Stomach smooth muscle (tissue), 2 donors: ENCODE measurements around the gene URI1.

Experiments
- H3K27ac ChIP-seq: one replicate; pipeline ENCODE4 v1.7.0; 2013; ENCODE audit warnings: mild to moderate bottlenecking, low read length, inconsistent platforms
- H3K27me3 ChIP-seq, 2 donors: one replicate each; pipeline ENCODE4 v1.7.0; 2013; ENCODE audit warnings: low read length in 2 of 2; ENCODE audit not compliant: insufficient read depth in 2 of 2, control insufficient read depth in 1 of 2
- H3K36me3 ChIP-seq, 2 donors: one replicate each; pipeline ENCODE4 v1.7.0; 2013; ENCODE audit warnings: low read length in 2 of 2; ENCODE audit not compliant: control insufficient read depth in 2 of 2, insufficient read depth in 2 of 2
- H3K4me1 ChIP-seq: one replicate; pipeline ENCODE4 v1.7.0; 2013; ENCODE audit warnings: low read length; ENCODE audit not compliant: control insufficient read depth, insufficient read depth
- H3K4me3 ChIP-seq, 2 donors: one replicate each; pipeline ENCODE4 v1.7.0; 2013; ENCODE audit warnings: low read length in 2 of 2
- H3K9ac ChIP-seq, 2 donors: one replicate each; pipeline ENCODE4 v1.7.0; 2013; ENCODE audit warnings: low read length in 2 of 2, mild to moderate bottlenecking in 1 of 2
- H3K9me3 ChIP-seq, 2 donors: one replicate each; pipeline ENCODE4 v1.7.0; 2013; ENCODE audit warnings: low read length in 2 of 2; ENCODE audit not compliant: control insufficient read depth in 2 of 2
- donor health status: healthy.
- donor health status: Pancreatic carcinoma.

Gene URI1

DNA sequence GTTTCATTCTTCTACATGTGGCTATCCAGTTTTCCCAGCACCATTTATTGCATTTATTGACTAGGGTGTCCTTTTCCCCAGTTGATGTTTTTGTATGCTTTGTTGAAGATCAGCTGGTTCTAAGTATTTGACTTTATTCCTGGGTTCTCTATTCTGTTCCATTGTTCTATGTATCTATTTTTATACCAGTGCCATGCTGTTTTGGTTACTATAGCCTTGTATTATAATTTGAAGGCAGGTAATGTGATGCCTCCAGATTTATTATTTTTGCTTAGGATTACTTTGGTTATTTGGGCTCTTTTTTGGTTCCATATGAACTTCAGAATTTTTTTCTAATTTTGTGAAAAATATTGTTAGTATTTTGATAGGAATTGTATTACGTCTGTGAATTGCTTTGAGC lies 80.6 kb downstream of the URI1 start:
- Histone ChIP-seq H3K36me3 (no peaks in the 10 kb centered on the region), H3K4me1 (no peaks in the 10 kb centered on the region), H3K9me3 (no peaks in the 10 kb centered on the region), H3K27ac (no peak overlapping the region), H3K4me3 (no peak overlapping the region), H3K9ac (no peak overlapping the region), H3K27me3 (no peaks in the 10 kb centered on the region)

DNA sequence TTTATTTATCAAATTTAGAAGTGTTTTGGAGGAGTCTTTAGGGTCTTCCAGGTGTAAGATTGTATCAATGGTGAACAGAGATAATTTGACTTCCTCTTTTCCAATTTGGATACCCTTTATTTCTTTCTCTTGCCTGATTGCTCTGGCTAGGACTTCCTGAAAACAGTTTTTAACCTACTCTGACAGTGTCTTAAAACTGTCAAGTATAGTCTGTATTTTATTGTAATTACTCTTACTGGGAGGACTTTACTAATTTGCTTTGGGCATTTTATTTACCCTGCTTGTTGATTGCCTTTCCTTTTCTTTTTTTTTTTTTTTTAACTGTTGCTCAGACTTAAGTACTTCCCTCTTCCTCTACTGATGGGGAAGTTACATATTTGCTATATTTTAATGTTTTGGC lies 81.3 kb downstream of the URI1 start:
- Histone ChIP-seq H3K27me3 (no peaks in the 10 kb centered on the region), H3K27ac (no peak overlapping the region), H3K36me3 (no peaks in the 10 kb centered on the region), H3K4me3 (no peak overlapping the region), H3K4me1 (no peaks in the 10 kb centered on the region), H3K9ac (no peak overlapping the region), H3K9me3 (no peaks in the 10 kb centered on the region)

DNA sequence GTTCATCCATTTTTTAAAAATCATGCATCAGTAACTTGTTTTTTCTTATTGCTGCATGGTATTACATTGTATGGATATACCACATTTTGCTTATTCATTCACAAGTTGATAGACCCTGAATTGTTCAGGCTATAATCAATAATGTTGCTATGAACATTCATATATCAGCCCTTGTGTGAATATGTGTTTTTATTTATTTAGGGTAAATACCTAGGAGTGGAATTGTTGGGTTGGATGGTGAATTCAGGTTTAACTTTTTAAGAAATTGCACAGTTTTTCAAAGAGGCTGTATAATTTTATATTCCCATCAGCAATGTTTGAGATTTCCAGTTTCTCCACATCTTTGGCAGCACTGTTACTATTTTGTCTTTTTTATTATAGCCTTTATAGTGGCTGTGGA lies 82.1 kb downstream of the URI1 start:
- Histone ChIP-seq H3K4me3 (no peak overlapping the region), H3K9ac (no peak overlapping the region), H3K4me1 (no peaks in the 10 kb centered on the region), H3K27ac (no peak overlapping the region), H3K9me3 (no peaks in the 10 kb centered on the region), H3K27me3 (no peaks in the 10 kb centered on the region), H3K36me3 (no peaks in the 10 kb centered on the region)

DNA sequence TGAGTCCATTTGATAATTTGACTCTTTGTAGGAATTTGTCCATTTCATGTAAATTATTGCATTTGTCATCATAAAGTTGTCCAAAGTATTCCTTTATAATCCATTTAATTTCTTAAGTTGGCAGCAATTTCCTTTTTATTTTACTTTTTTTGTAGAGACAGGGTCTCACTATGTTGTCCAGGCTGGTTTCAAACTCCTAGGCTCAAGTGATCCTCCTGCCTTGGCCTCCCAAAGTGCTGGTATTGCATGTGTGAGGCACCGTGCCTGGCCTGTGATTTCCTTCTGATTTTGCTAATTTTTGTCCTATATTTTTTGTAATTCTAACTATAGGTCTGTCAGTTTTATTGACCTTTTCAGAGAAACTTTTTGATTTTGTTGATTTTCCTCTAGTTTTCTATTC lies 84.9 kb downstream of the URI1 start:
- Histone ChIP-seq H3K36me3 (peaks cover 0 to 9% of the 10 kb centered on the region in 2 donors), H3K4me1 (no peaks in the 10 kb centered on the region), H3K9me3 (no peaks in the 10 kb centered on the region), H3K9ac (no peak overlapping the region), H3K27me3 (no peaks in the 10 kb centered on the region), H3K4me3 (no peak overlapping the region), H3K27ac (no peak overlapping the region)

DNA sequence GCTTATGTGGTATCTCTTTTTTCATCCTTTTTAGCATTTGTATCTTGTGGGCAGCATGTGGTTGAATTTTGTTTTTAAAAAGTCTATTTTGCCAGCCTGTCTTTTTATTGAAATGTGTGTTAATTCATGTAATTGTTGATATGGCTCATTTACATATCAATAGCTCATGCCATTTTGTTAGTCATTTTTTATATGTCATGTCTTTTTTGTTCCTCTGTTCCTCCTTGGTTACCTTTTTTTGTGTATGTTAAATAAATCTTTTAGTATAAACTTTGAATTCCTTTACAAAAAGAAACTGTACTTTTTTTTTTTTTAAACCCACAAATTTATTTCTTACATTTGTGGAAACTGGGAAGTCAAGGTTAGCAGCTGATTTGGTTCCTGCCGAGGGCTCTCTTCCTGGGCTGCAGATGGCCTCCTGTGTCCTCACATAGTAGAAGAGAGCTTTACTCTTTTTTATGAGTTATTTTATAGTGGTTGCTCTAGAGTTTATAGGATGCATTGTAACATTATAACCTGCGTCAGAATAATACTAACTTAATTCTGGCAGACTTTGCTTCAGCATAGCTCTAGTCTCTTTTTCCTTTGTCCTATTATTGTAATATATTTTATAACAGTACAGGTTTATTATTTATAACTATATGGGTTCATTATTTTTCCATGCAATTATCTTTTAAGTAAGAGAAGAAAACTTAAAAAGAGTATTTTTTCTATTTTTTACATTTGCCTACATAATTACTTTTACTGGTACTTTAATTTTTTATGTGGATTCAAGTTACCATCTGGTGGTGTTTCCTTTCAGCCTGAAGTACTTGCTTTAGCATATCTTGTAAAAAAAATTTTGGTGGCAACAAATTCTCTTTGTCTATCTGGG lies 86.3 kb downstream of the URI1 start:
- Histone ChIP-seq H3K9me3 (no peaks in the 10 kb centered on the region), H3K27ac (no peak overlapping the region), H3K36me3 (peaks cover 0 to 9% of the 10 kb centered on the region in 2 donors), H3K4me3 (no peak overlapping the region), H3K9ac (no peak overlapping the region), H3K4me1 (no peaks in the 10 kb centered on the region), H3K27me3 (no peaks in the 10 kb centered on the region)

DNA sequence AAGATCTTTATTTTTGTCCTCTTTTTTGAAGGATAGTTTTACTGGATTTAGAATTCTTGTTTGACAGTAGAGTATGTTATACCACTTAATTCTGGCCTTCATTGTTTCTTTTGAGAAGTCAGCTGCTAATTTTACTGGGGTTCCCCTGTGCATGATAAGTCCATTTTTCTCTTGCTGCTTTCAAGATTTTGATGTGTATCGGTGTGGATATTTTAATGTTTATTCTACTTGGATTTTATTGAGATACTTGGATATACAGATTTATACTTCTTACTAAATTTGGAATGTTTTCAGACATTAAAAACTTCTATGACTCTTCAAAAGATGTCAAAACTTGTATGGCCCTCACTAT lies 86.9 kb downstream of the URI1 start:
- no peak overlapping the region for H3K27ac ChIP-seq
- H3K27me3 ChIP-seq, result no peaks in the 10 kb centered on the region
- no peaks in the 10 kb centered on the region for H3K4me1 ChIP-seq
- no peak overlapping the region for H3K9ac ChIP-seq
- no peaks in the 10 kb centered on the region for H3K9me3 ChIP-seq
- H3K36me3 ChIP-seq, result peaks cover 0 to 9% of the 10 kb centered on the region in 2 donors
- H3K4me3 ChIP-seq, result no peak overlapping the region

DNA sequence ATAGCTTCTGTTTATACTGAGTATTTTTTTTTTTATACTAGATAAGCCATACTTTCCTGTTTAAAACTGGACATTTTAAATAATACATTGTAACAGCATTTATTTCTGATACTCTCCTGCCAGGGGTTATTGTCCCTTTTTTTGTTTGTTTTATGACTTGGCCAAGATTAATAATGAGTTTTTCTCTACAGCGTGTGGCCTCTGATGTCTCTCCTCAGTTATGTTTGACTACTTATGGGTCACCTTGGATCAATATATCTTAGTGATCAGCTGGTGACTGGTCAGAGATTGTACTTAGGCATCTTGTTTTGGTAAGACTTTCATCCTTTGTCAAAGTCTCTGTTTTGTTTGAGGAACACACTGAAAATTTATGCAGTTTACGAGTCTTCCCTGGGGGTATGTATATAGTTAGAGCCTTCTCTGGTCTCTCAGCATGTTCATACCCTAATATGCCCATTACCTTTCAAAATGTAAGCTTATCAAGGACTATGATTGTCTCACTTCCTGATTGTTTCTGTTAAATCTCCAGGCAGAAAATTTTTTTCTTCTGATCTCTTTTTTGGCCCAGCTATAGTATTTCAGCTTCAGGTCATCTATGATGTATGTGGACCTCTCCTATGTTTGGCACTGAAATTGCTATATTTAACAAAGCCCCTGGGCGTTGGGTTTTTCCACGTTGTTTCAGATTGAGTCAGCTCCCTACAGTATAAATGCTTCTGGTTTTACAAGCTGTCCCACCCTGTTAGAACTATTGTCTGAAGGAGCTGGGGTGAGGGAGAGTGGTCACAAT lies 87.9 kb downstream of the URI1 start:
- no peaks in the 10 kb centered on the region for H3K4me1 ChIP-seq
- no peak overlapping the region for H3K4me3 ChIP-seq
- H3K36me3 ChIP-seq, result peaks cover 0 to 11% of the 10 kb centered on the region in 2 donors
- H3K9ac ChIP-seq, result no peak overlapping the region
- no peak overlapping the region for H3K27ac ChIP-seq
- H3K9me3 ChIP-seq, result no peaks in the 10 kb centered on the region
- no peaks in the 10 kb centered on the region for H3K27me3 ChIP-seq

DNA sequence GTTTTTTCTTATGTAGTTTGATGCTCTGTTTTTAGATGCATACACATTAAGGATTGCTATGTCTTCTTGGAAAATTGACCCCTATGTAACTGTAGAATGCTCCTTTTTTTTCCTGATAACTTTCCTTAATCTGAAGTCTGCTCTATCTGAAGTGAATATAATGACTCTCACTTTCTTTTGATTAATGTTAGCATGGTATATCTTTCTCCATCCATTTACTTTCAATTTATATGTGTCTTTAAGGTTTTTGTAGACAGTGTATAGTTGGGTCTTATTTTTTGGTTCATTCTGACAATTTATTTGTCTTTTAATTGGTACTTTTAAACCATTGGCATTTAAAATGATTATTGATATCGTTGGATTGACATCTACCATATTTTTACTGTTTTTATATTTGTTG lies 92.3 kb downstream of the URI1 start:
- Histone ChIP-seq H3K27ac (no peak overlapping the region), H3K36me3 (peaks cover 3 to 13% of the 10 kb centered on the region in 2 donors), H3K9me3 (peaks cover 0 to 2% of the 10 kb centered on the region in 2 donors), H3K4me1 (no peaks in the 10 kb centered on the region), H3K4me3 (no peak overlapping the region), H3K9ac (no peak overlapping the region), H3K27me3 (no peaks in the 10 kb centered on the region)

DNA sequence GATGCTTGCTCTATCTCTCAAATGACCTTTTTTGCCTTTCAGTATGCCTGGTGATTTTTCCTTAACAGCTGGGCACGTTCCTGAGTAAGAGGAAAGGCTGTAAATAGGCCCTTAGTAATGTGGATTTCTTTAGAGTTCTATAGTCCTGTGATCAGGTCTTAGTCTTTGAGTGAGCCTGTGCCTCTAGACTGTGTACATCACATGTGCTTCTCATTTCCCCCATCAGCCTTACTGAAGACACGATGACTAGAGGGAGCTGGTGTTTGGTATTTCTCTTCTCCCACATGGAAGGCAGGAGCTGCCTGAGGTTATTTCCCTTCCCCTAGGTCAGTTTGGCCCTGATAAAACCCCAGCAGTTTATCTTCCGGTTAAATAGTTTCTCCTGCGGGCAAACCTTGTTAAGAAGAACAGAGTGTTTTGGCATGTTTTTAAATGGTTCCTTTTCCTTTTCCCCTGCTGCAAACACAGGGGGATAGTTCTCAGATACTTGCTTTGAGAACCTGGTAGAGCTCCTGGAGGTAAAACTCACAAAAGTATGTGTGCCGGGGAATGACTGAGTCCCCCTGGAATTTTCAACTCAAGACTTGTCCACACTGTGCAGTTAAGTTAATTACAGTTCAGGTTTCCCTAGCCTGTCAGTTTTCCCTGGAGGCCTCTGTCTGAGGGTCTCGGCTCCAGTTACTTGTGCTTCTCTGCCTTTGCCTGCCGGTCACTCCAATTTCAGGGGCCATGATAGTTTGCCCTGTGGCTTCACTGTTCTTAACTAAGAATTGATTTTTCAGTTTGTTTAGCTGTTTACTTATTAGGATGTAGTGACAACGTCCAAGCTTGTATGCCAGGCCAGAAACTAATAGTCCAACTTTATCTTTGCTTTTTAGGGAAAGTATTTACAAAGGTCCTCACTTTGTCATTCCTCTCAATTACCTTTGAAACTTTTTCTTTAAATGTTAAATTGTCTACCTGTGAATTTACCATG lies 94.4 kb downstream of the URI1 start:
- no peak overlapping the region for H3K27ac ChIP-seq
- H3K27me3 ChIP-seq, result no peaks in the 10 kb centered on the region
- peaks cover 0 to 2% of the 10 kb centered on the region in 2 donors for H3K9me3 ChIP-seq
- no peak overlapping the region for H3K9ac ChIP-seq
- peaks cover 3% of the 10 kb centered on the region in 2 donors for H3K36me3 ChIP-seq
- H3K4me3 ChIP-seq, result no peak overlapping the region
- H3K4me1 ChIP-seq, result no peaks in the 10 kb centered on the region

DNA sequence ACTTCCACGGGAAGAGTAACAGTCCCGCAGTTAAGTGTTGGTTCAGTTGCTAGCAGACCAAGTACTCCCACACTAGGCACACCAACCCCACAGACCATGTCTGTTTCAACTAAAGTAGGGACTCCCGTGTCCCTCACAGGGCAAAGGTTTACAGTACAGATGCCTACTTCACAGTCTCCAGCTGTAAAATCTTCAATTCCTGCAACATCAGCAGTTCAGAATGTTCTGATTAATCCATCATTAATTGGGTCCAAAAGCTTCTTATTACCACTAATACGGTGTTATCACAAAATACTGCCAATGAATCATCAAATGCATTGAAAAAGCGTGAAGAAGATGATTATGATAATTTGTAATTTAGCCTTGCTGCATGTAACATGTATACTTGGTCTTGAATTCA lies 95.8 kb downstream of the URI1 start:
- Histone ChIP-seq H3K36me3 (peaks cover 3% of the 10 kb centered on the region in 2 donors), H3K27me3 (no peaks in the 10 kb centered on the region)

More for the DNA sequence above, 95.8 kb downstream of the URI1 start:
- H3K9ac ChIP-seq, result no peak overlapping the region
- peaks cover 0 to 2% of the 10 kb centered on the region in 2 donors for H3K9me3 ChIP-seq
- H3K27ac ChIP-seq, result no peak overlapping the region
- H3K4me1 ChIP-seq, result no peaks in the 10 kb centered on the region
- H3K4me3 ChIP-seq, result no peak overlapping the region
